DND-41 (cell line): ENCODE data around the gene NBPF1.
"Not testable (repeated sequence)": the region's sequence is repeated elsewhere in the genome, so short reads cannot be mapped to it uniquely, and the experiment has no call there.

ENCODE experiments used
- ATAC-seq: fragments of 200-7000 bp; cut with Tn5 transposase; 3 replicates; pipeline ENCODE4 v1.9.1; 2021; ENCODE audit warnings: low read depth; ENCODE audit not compliant: insufficient read depth
- DNase-seq: peaks from one replicate; pipeline ENCODE4 v3.0.0-alpha.2; 2020
- H2AFZ ChIP-seq: 2 replicates; pipeline ENCODE4 v1.6.0; 2012; ENCODE audit warnings: low read depth, low read length
- H3K27ac ChIP-seq: 2 replicates; pipeline ENCODE4 v1.5.1; 2012; ENCODE audit warnings: low read length, inconsistent platforms
- H3K27me3 ChIP-seq: fragments of 200-600 bp; sonication (generic); 2 replicates; pipeline ENCODE4 v1.6.0; 2012; ENCODE audit warnings: low read length, mild to moderate bottlenecking, inconsistent platforms; ENCODE audit not compliant: insufficient read depth, poor library complexity
- H3K36me3 ChIP-seq: 2 replicates; pipeline ENCODE4 v1.5.1; 2012; ENCODE audit warnings: low read length, inconsistent platforms; ENCODE audit not compliant: insufficient read depth
- H3K4me1 ChIP-seq: 2 replicates; pipeline ENCODE4 v1.5.1; 2012; ENCODE audit warnings: mild to moderate bottlenecking, low read length; ENCODE audit not compliant: insufficient read depth
- H3K4me2 ChIP-seq: 2 replicates; pipeline ENCODE4 v1.6.0; 2012; ENCODE audit warnings: mild to moderate bottlenecking, moderate library complexity, low read length, inconsistent platforms; ENCODE audit not compliant: insufficient read depth
- H3K4me3 ChIP-seq, 2 experiments: fragments of 200-600 bp in 1 of 2; shearing (Covaris generic) in 1 of 2; 2 replicates each; pipeline ENCODE4 v1.5.1; 2012 to 2016; ENCODE audit warnings: inconsistent platforms in 2 of 2, low read length in 2 of 2, mild to moderate bottlenecking in 2 of 2, low read depth in 1 of 2, moderate library complexity in 1 of 2
- H3K79me2 ChIP-seq: 2 replicates; pipeline ENCODE4 v1.6.0; 2012; ENCODE audit warnings: low read length, inconsistent platforms; ENCODE audit not compliant: insufficient read depth
- H3K9ac ChIP-seq: 2 replicates; pipeline ENCODE4 v1.6.0; 2012; ENCODE audit warnings: low read depth, mild to moderate bottlenecking, inconsistent platforms, low read length, moderate library complexity
- H3K9me3 ChIP-seq: 2 replicates; pipeline ENCODE4 v1.5.1; 2012; ENCODE audit warnings: low read length, moderate library complexity, mild to moderate bottlenecking, inconsistent platforms; ENCODE audit not compliant: insufficient read depth, severe bottlenecking
- H4K20me1 ChIP-seq: 2 replicates; pipeline ENCODE4 v1.6.0; 2012; ENCODE audit warnings: low read length; ENCODE audit not compliant: insufficient read depth

The NBPF1 gene

DNA sequence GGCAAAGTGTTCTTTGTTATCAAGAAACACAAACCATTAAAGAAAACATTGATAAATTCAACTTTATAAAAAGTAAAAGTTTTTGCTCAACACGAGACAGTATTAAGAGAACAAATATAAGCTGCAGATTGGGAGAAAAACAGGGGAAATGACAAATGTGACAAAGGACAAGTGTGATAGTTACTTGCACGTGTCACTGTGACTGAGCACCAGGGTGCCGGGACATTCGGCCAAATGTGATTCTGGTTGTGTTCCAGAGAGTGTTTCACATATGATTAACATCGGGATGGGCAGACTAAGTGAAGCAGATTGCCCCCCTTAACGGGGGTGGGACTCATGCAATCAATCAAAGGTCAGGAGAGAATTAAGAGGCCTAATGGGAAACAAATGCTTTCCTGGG is 52.9 kb downstream of the NBPF1 start:
- not testable (repeated sequence) for H3K36me3 ChIP-seq, H3K4me3 ChIP-seq, H3K79me2 ChIP-seq, H3K9me3 ChIP-seq, H3K9ac ChIP-seq, H3K27me3 ChIP-seq, H3K4me1 ChIP-seq, H2AFZ ChIP-seq, H3K27ac ChIP-seq, ATAC-seq, DNase-seq, H4K20me1 ChIP-seq, H3K4me2 ChIP-seq

DNA sequence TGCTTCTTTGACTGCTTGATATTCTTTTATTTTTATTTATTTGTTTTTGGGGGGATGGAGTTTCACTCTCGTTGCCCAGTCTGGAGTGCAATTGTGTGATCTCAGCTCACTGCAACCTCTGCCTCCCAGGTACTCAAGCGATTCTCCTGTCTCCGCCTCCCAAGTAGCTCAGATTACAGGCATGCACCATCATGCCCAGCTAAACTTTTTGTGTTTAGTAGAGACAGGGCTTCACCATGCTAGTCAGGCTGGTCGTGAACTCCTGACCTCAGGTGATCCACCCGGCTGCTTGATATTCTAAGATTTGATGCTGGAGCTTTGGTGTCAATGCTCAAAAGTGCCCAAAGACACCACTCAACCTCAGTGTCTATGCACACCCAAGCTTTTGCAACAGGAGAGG is 53.7 kb downstream of the NBPF1 start:
- H3K4me1 ChIP-seq, DNase-seq, H3K36me3 ChIP-seq, H2AFZ ChIP-seq, H3K9me3 ChIP-seq, H3K27me3 ChIP-seq, H4K20me1 ChIP-seq, H3K27ac ChIP-seq, H3K4me2 ChIP-seq, H3K79me2 ChIP-seq, H3K9ac ChIP-seq, ATAC-seq, H3K4me3 ChIP-seq: not testable (repeated sequence)

DNA sequence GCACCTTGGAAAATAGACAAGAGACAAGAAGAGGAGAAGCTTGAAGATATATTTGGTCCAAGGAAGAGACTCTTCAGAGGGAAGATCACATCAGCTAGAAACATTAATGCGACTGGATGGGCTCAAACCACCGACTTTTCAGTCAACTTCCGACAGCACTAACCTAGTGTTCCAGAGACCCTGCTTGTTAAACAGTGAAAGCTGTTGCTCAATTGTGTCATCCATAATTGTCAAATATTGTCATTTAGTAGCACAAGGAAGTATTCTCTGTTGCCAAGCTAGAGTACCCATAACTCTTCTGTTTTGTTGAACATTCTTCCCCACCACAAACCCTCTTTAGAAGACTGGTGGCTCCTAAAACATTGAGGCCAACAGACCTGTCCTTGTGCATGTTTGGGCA is 56.3 kb downstream of the NBPF1 start:
- H4K20me1 ChIP-seq, H3K9ac ChIP-seq, H3K4me1 ChIP-seq, H3K27me3 ChIP-seq, H3K27ac ChIP-seq, H3K9me3 ChIP-seq, H3K4me2 ChIP-seq, DNase-seq, H3K79me2 ChIP-seq, H3K36me3 ChIP-seq, H2AFZ ChIP-seq, H3K4me3 ChIP-seq, ATAC-seq: not testable (repeated sequence)

DNA sequence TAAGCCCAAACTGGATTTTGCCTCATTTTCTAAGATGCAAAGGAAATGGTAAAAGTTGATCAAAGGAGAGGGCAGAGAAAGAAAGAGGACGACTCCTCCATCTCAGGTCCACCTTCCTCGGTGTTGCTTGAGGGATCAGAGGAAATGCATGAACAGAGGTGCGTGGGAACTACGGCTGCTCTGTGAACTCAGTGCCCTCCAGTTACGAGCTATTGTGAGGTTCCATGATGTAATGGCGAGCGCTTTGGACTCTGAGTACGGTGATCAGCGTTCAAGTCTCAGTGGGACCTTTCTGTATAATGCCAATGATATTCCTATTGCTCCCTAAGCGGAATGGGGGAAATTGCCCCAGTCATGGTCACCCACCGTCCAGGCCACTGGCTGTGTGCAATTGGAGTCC is 60.1 kb downstream of the NBPF1 start:
- not testable (repeated sequence) for H3K27me3 ChIP-seq, H3K36me3 ChIP-seq, DNase-seq, H4K20me1 ChIP-seq, H2AFZ ChIP-seq, H3K4me1 ChIP-seq, H3K4me3 ChIP-seq, ATAC-seq, H3K9ac ChIP-seq, H3K9me3 ChIP-seq, H3K27ac ChIP-seq, H3K79me2 ChIP-seq, H3K4me2 ChIP-seq

DNA sequence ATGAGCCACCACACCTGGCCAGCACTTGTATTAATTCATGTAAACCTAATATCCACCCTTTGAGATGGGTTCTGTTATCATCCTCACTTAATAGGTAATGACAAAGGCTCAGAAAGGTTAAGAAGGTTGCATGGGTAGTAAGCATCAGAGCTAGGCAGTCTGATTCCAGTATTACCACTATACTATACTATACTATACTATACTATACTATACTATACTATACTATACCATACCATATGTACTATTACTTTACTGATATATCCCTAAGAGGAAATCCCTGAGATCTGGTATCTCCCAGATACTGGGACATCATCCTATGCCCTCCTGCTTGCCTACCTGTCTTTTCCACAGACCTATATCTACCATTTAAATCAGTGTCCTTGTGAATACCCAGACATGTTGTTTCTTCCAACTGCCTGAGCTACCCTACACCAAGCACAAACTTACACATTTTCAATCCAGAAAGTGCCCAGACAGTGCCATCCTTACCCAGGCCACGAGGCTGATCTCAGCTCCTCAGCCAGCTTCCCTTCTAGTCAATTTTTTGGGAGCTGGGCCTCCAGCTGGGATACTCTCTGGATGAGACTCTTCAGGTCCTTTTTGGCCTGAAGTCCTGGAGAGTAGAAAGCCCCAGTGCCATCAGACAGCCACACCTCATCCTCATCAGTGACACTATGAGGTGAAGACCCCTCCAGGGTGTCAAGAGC is 63.0 kb downstream of the NBPF1 start:
- not testable (repeated sequence) for H3K4me3 ChIP-seq, ATAC-seq, H3K27me3 ChIP-seq, H3K36me3 ChIP-seq, H3K9me3 ChIP-seq, H3K4me2 ChIP-seq, H3K79me2 ChIP-seq, H4K20me1 ChIP-seq, H3K27ac ChIP-seq, H3K4me1 ChIP-seq, H2AFZ ChIP-seq, H3K9ac ChIP-seq, DNase-seq

DNA sequence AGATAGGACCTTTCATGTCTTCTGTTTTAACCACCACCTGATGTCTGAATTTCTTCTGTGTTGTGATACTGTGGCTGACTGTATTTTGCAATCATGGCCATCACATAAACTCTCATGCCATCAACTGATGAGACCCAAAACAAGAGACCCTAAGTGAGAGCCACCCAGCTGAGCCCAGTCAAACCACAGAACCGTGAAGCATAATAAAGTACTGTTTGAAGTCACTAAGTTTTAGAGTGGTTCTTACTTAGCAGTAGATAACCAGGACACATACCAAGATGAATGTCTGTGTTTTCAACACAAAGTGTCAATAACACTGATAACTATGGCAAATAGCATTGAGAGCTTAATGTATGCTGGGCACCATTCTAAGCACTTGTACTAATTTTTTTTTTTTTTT is 63.8 kb downstream of the NBPF1 start:
- not testable (repeated sequence) for H3K27ac ChIP-seq, H3K79me2 ChIP-seq, ATAC-seq, DNase-seq, H3K36me3 ChIP-seq, H3K4me2 ChIP-seq, H2AFZ ChIP-seq, H3K4me3 ChIP-seq, H4K20me1 ChIP-seq, H3K27me3 ChIP-seq, H3K9me3 ChIP-seq, H3K4me1 ChIP-seq, H3K9ac ChIP-seq

DNA sequence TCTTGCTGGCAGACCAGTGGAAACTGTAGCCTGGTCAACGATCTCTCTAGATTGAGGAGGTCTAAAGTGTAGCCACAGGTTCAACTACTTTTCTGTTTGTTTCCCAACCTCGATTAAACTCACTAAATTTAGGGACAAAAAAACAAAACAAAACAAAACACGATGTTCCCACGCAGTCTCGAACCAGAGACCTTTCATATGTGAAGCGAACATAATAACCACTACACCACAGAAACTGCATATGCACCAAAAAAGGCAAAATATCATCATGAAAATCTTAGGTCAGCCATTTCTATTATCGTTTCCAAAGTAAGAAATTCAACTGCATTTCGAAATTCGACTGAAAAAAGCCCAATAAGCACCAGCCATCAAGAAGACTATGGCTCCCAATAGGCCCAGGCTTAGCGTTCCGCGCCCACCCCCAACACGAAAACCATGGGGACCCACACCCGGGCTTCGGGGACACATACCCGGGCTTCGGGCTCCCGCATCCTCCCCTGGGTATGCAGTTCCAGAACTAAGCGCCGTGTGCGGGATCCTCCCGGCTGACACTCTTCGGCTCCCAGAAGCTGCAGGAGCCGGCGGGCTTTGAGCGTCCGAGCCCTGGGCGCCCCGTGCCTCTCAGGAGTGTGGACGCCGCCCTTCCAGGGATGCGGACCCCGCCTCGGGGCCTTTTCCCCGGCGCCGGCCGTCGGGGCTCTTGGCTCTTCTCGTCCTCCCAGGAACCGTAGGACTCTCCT is 65.7 kb downstream of the NBPF1 start:
- not testable (repeated sequence) for H3K4me3 ChIP-seq, H2AFZ ChIP-seq, H3K27ac ChIP-seq, H3K9ac ChIP-seq, ATAC-seq, H4K20me1 ChIP-seq, DNase-seq, H3K36me3 ChIP-seq, H3K4me2 ChIP-seq, H3K9me3 ChIP-seq, H3K79me2 ChIP-seq, H3K4me1 ChIP-seq, H3K27me3 ChIP-seq

DNA sequence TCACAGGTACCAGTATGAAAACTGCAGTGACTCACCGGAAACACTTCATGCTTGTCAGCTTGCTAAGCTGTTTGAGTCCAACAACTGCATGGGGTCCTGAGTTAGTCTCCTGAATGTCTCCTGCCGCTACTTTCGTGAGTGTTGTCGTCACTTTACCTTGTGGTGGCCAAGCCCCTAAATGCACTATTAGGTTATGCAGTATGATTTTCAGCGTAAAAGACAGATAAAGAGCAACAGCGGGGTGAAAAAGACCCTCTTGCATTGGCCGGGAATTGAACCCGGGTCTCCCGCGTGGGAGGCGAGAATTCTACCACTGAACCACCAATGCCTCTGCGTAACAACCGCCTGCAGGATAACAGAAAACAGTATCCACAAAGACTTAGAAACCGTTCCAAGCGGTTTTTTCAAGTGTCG is 67.7 kb downstream of the NBPF1 start:
- not testable (repeated sequence) for H3K4me1 ChIP-seq, H3K4me3 ChIP-seq, H3K79me2 ChIP-seq, H3K27ac ChIP-seq, H3K36me3 ChIP-seq, H2AFZ ChIP-seq, H3K9ac ChIP-seq, H3K27me3 ChIP-seq, DNase-seq, ATAC-seq, H3K4me2 ChIP-seq, H4K20me1 ChIP-seq, H3K9me3 ChIP-seq
